GM19240 (cell line): ENCODE measurements around the gene ATXN1.
"Not testable (repeated sequence)": the region's sequence is repeated elsewhere in the genome, so short reads cannot be mapped to it uniquely, and the experiment has no call there.

Source experiments
- DNase-seq: peaks from one replicate; pipeline ENCODE4 v3.0.0; 2011; ENCODE audit warnings: low spot score; ENCODE audit not compliant: insufficient read length

ATXN1 gene

GRCh38 chr6:16720861-16721260 is 40.4 kb downstream of the ATXN1 start:
- DNase-seq, result no peak

GRCh38 chr6:16719488-16719887 is 41.8 kb downstream of the ATXN1 start:
- DNase-seq, result no peak

- no peak for DNase-seq
These were observed 42.9 kb downstream of the ATXN1 start for GRCh38 chr6:16718356-16718755.

GRCh38 chr6:16717275-16717942 is 43.9 kb downstream of the ATXN1 start:
- DNase-seq, result no peak

- no peak for DNase-seq
These were observed 44.9 kb downstream of the ATXN1 start for GRCh38 chr6:16716321-16716858.

- no peak for DNase-seq
These were observed 47.7 kb downstream of the ATXN1 start for GRCh38 chr6:16713597-16713996.

GRCh38 chr6:16712931-16713484 is 48.3 kb downstream of the ATXN1 start:
- no peak for DNase-seq

GRCh38 chr6:16712255-16712930 is 48.9 kb downstream of the ATXN1 start:
- DNase-seq, result no peak

GRCh38 chr6:16711546-16712254 is 49.6 kb downstream of the ATXN1 start:
- no peak for DNase-seq

- no peak for DNase-seq
These were observed 54.1 kb downstream of the ATXN1 start for GRCh38 chr6:16706911-16707783.

GRCh38 chr6:16706491-16706890 is 54.8 kb downstream of the ATXN1 start:
- not testable (repeated sequence) for DNase-seq

GRCh38 chr6:16706029-16706428 is 55.2 kb downstream of the ATXN1 start:
- DNase-seq, result no peak

- no peak for DNase-seq
These were observed 55.9 kb downstream of the ATXN1 start for GRCh38 chr6:16705081-16705993.

- no peak for DNase-seq
These were observed 56.7 kb downstream of the ATXN1 start for GRCh38 chr6:16704401-16705045.

GRCh38 chr6:16702627-16703378 is 58.5 kb downstream of the ATXN1 start:
- not testable (repeated sequence) for DNase-seq

- no peak for DNase-seq
These were observed 60.4 kb downstream of the ATXN1 start for GRCh38 chr6:16700916-16701234.

GRCh38 chr6:16700202-16700915 is 60.9 kb downstream of the ATXN1 start:
- no peak for DNase-seq
